Body of pancreas (tissue), 4 donors: ENCODE measurements around the gene KCNQ4. TPM values are rescaled to one million over a fixed set of nuclear protein-coding genes. Genes with fewer than 3 reads are reported as not detected.

ENCODE experiments used
- ATAC-seq: fragments of 150-250 bp; one replicate; pipeline ENCODE4 v1.9.1; 2016
- DNase-seq, 4 donors: peaks; one replicate each; pipeline ENCODE4 v3.0.0-alpha.2; 2019
- H3K27ac ChIP-seq, 4 donors: fragments of 200-600 bp; sonication (generic); 1 replicate in 3 of 4; 2 replicates in 1 of 4; pipeline versions ENCODE4 v1.5.1 to v1.6.1; 2016 to 2019; ENCODE audit warnings: mild to moderate bottlenecking in 1 of 4, mixed read lengths in 1 of 4, moderate library complexity in 1 of 4
- H3K27me3 ChIP-seq, 2 donors: fragments of 200-600 bp; sonication (generic); one replicate each; pipeline ENCODE4 v1.6.0; 2016; ENCODE audit warnings: mild to moderate bottlenecking in 1 of 2
- H3K36me3 ChIP-seq, 2 donors: fragments of 200-600 bp; sonication (generic); replicated peaks in 1 of 2; 2 replicates each; pipeline ENCODE4 v1.5.1; 2016; ENCODE audit warnings: low read depth in 2 of 2; ENCODE audit not compliant: insufficient read depth in 1 of 2
- H3K4me1 ChIP-seq: fragments of 200-600 bp; sonication (generic); one replicate; pipeline ENCODE4 v1.6.0; 2016
- H3K4me3 ChIP-seq, 2 donors: fragments of 200-600 bp; sonication (generic); 1 replicate in 1 of 2; 2 replicates in 1 of 2; pipeline ENCODE4 v1.5.1; 2016 to 2019
- H3K9me3 ChIP-seq, 3 donors: fragments of 200-600 bp; sonication (generic); 1 replicate in 2 of 3; 2 replicates in 1 of 3; pipeline ENCODE4 v1.5.1; 2016
- POLR2A ChIP-seq, 3 donors: fragments of 450-650 bp; IDR thresholded peaks; one replicate each; pipeline ENCODE4 v1.6.1; 2016; ENCODE audit warnings: antibody characterized with exemption in 3 of 3, mild to moderate bottlenecking in 2 of 3
- WGBS, 2 donors: methylation state at CpG; one replicate each; pipeline ENCODE4 v1.1.5; 2017; 5-methylcytosine and 5-hydroxymethylcytosine counted together
- intact Hi-C: fragments of 100-400 bp; cut with DNase I; formaldehyde crosslinking; loops from one replicate; pipeline ENCODE4 v1.15.1; 2023
- total RNA-seq, 2 donors: library from RNA; depleted of rRNA; stranded (reverse); fragments of >200 nt; gene quantifications; one replicate each; pipeline ENCODE4 v1.1.0, GENCODE V29; 2016
- TF ChIP-seq, protein P1 (sequence below), 7 experiments: fragments of 450-650 bp in 4 of 7; fragments of 200-600 bp in 3 of 7; sonication (generic) in 3 of 7; IDR thresholded peaks; one replicate each; pipeline ENCODE4 v1.5.1; 2016 to 2019; ENCODE audit warnings: antibody characterized with exemption in 7 of 7

Gene KCNQ4
- total RNA-seq, 2 donors from 2014 or later = 1.8 to 4.0 TPM

GRCh38 chr1:40838980-40839942 is 55.7 kb downstream of the KCNQ4 start:
- no peak for DNase-seq
- TF ChIP-seq, protein P1, sequence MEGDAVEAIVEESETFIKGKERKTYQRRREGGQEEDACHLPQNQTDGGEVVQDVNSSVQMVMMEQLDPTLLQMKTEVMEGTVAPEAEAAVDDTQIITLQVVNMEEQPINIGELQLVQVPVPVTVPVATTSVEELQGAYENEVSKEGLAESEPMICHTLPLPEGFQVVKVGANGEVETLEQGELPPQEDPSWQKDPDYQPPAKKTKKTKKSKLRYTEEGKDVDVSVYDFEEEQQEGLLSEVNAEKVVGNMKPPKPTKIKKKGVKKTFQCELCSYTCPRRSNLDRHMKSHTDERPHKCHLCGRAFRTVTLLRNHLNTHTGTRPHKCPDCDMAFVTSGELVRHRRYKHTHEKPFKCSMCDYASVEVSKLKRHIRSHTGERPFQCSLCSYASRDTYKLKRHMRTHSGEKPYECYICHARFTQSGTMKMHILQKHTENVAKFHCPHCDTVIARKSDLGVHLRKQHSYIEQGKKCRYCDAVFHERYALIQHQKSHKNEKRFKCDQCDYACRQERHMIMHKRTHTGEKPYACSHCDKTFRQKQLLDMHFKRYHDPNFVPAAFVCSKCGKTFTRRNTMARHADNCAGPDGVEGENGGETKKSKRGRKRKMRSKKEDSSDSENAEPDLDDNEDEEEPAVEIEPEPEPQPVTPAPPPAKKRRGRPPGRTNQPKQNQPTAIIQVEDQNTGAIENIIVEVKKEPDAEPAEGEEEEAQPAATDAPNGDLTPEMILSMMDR (IDR thresholded peaks at IDR 0.05) = no peak
- no peak for TF ChIP-seq POLR2A (IDR thresholded peaks at IDR 0.05)
- no peaks in the 10 kb centered on the region for H3K4me1 ChIP-seq
- no peaks in the 10 kb centered on the region for H3K27me3 ChIP-seq
- no peaks in the 10 kb centered on the region for H3K36me3 ChIP-seq
- H3K27ac ChIP-seq = no peak overlapping the region
- ATAC-seq = no peak
- no peaks in the 10 kb centered on the region for H3K9me3 ChIP-seq
- intact Hi-C loops = no loop called here
- no peak overlapping the region for H3K4me3 ChIP-seq
- 89 to 94% methylated on average over 12 to 14 of the region's 15 CpGs for WGBS, 2 donors

DNA sequence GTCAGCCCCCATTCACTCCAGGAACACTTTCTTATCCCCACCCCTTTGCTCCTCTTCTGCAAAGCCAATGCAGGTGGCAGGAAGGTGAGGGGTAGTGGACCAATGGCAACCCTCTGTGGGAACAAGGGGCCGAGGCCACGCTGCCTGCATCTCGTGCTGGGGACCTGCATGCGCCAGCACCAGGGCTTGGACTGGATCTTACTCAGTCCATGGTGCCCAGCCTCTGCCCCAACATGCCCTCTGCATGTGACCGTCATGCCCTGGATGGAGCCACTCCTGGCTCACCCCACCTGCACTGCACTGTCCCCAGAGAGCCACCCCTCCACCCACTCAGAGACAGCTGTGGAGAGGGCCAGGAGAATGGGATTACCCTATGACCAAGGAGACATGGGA is 56.4 kb downstream of the KCNQ4 start:
- TF ChIP-seq, protein P1 (IDR thresholded peaks at IDR 0.05) = no peak
- no peak for TF ChIP-seq POLR2A (IDR thresholded peaks at IDR 0.05)
- Histone ChIP-seq H3K4me3 (no peak overlapping the region), H3K27ac (no peak overlapping the region), H3K27me3 (no peaks in the 10 kb centered on the region), H3K4me1 (peaks cover 3% of the 10 kb centered on the region), H3K9me3 (no peaks in the 10 kb centered on the region), H3K36me3 (no peaks in the 10 kb centered on the region)
- ATAC-seq (no peak), DNase-seq (no peak)
- intact Hi-C loops = no loop called here
- 90 to 95% methylated on average over 3 to 5 of the region's 5 CpGs for WGBS, 2 donors

- DNase-seq (no peak), ATAC-seq (no peak)
- H3K4me3 ChIP-seq = no peak overlapping the region
- TF ChIP-seq, protein P1 (IDR thresholded peaks at IDR 0.05) = no peak
- no peak for TF ChIP-seq POLR2A (IDR thresholded peaks at IDR 0.05)
- H3K4me1 ChIP-seq = peaks cover 4% of the 10 kb centered on the region
- no peak overlapping the region for H3K27ac ChIP-seq
- H3K9me3 ChIP-seq = no peaks in the 10 kb centered on the region
- 51 to 63% methylated on average over 6 of the region's 6 CpGs for WGBS, 2 donors
- H3K36me3 ChIP-seq = no peaks in the 10 kb centered on the region
- intact Hi-C loops = no loop called here
- no peaks in the 10 kb centered on the region for H3K27me3 ChIP-seq
Observed at GRCh38 chr1:40840526-40841323, 57.1 kb downstream of the KCNQ4 start.

- 86 to 88% methylated on average over 7 of the region's 7 CpGs for WGBS, 2 donors
- intact Hi-C loops = no loop called here
- H3K9me3 ChIP-seq = no peaks in the 10 kb centered on the region
Observed at GRCh38 chr1:40841602-40842001, 58.0 kb downstream of the KCNQ4 start.

More at GRCh38 chr1:40841602-40842001, 58.0 kb downstream of the KCNQ4 start:
- Histone ChIP-seq H3K27me3 (no peaks in the 10 kb centered on the region), H3K4me1 (peaks cover 4% of the 10 kb centered on the region), H3K27ac (no peak overlapping the region), H3K36me3 (no peaks in the 10 kb centered on the region), H3K4me3 (no peak overlapping the region)
- ATAC-seq = no peak
- no peak for TF ChIP-seq POLR2A (IDR thresholded peaks at IDR 0.05)
- TF ChIP-seq, protein P1 (IDR thresholded peaks at IDR 0.05) = no peak
- DNase-seq = no peak
